Loucy (cell line): ENCODE measurements around the gene GTPBP2.

ENCODE experiments used
- H2AFZ ChIP-seq: fragments of 200-600 bp; sonication (generic); 2 replicates; pipeline ENCODE4 v1.6.0; 2016; ENCODE audit warnings: antibody characterized with exemption, mild to moderate bottlenecking, low read length, moderate library complexity
- H3F3A ChIP-seq: fragments of 200-600 bp; 2 replicates; pipeline ENCODE4 v1.6.0; 2016; ENCODE audit warnings: antibody characterized with exemption, low read depth, mild to moderate bottlenecking
- H3K27me3 ChIP-seq: fragments of 200-600 bp; sonication (generic); 2 replicates; pipeline ENCODE4 v1.6.1; 2014; ENCODE audit warnings: low read length, mild to moderate bottlenecking; ENCODE audit not compliant: insufficient read depth, poor library complexity, severe bottlenecking
- H3K36me3 ChIP-seq: fragments of 200-600 bp; sonication (generic); 2 replicates; pipeline ENCODE4 v1.6.1; 2016; ENCODE audit warnings: low read length; ENCODE audit not compliant: insufficient read depth
- H3K4me1 ChIP-seq: fragments of 200-600 bp; sonication (generic); 2 replicates; pipeline ENCODE4 v1.5.1; 2014; ENCODE audit warnings: low read length, mild to moderate bottlenecking; ENCODE audit not compliant: insufficient read depth, poor library complexity, severe bottlenecking
- H3K4me2 ChIP-seq: fragments of 200-600 bp; sonication (generic); 2 replicates; pipeline ENCODE4 v1.6.0; 2014; ENCODE audit warnings: antibody characterized with exemption, low read length, low read depth, mild to moderate bottlenecking; ENCODE audit not compliant: poor library complexity, severe bottlenecking
- H3K4me3 ChIP-seq: fragments of 200-600 bp; sonication (generic); 2 replicates; pipeline ENCODE4 v1.5.1; 2014; ENCODE audit warnings: low read length, mild to moderate bottlenecking, mixed read lengths; ENCODE audit not compliant: poor library complexity, severe bottlenecking
- H3K79me2 ChIP-seq: fragments of 200-600 bp; sonication (generic); 2 replicates; pipeline ENCODE4 v1.6.1; 2014; ENCODE audit warnings: low read length; ENCODE audit not compliant: insufficient read depth
- H3K9ac ChIP-seq: fragments of 200-600 bp; sonication (generic); 2 replicates; pipeline ENCODE4 v1.6.0; 2014; ENCODE audit warnings: mild to moderate bottlenecking, low read depth, low read length, moderate library complexity; ENCODE audit not compliant: poor library complexity, severe bottlenecking
- H3K9me2 ChIP-seq: fragments of 200-600 bp; sonication (generic); replicated peaks from 2 replicates; pipeline ENCODE4 v1.6.1; 2016; ENCODE audit warnings: low read depth, low read length, mixed read lengths
- H3K9me3 ChIP-seq: fragments of 200-600 bp; sonication (generic); 2 replicates; pipeline ENCODE4 v1.6.1; 2014; ENCODE audit warnings: mild to moderate bottlenecking, antibody characterized with exemption, low read length, low read depth; ENCODE audit not compliant: insufficient read depth
- H4K20me1 ChIP-seq: fragments of 200-600 bp; sonication (generic); 2 replicates; pipeline ENCODE4 v1.6.0; 2014; ENCODE audit warnings: antibody characterized with exemption, low read length, mild to moderate bottlenecking; ENCODE audit not compliant: insufficient read depth, poor library complexity, severe bottlenecking
- EZH2phosphoT487 ChIP-seq: fragments of 200-600 bp; IDR thresholded peaks from 2 replicates; pipeline ENCODE4 v1.6.1; 2018; ENCODE audit warnings: antibody characterized with exemption, mild to moderate bottlenecking, moderate library complexity, borderline replicate concordance
- TF ChIP-seq, protein P1 (sequence below): fragments of 200-600 bp; sonication (generic); conservative IDR thresholded peaks from 2 replicates; pipeline ENCODE4 v1.5.1; 2014; ENCODE audit warnings: mild to moderate bottlenecking, antibody characterized with exemption, low read length

GTPBP2 gene

DNA sequence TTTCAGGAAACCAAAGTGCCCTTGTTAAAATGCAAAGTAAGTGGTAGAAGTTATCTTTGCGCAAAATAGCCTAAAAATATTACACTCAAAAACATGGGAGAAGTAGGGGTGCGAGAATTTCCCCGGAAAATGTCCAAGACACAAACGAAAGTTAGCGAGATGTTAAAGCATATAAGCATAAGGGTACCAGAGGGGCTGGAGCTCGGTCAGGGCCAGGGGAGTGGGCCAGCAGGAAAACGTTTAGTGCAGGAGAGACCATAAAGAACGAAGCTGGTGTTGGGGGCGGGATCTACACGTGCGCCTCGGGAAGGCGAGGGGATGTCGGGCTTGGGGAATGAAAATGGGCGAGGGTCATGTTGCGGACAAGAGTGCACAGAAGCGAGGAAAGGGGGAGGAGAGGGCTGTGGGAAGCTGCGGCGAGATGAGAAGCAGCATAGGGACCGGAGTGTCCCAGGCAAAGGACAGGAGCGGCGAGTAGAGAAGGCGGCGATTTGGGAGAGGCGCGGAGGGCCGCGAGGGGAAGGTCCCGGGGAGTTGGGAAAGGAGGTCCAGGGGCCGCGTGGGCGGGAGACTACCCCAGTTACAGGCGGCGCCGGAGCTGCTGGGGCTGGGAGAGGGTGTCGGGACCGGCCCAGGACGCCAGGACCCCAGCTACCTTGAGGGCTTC lies 53.8 kb downstream of the GTPBP2 start:
- Histone ChIP-seq H3F3A (no peaks in the 10 kb centered on the region), H3K79me2 (peaks cover 75% of the 10 kb centered on the region), H4K20me1 (peaks cover 14% of the 10 kb centered on the region), H3K4me2 (peak overlapping the region; percentile 82), H3K4me3 (peak overlapping the region; percentile 95), H3K9me2 (no peaks in the 10 kb centered on the region), H3K27me3 (no peaks in the 10 kb centered on the region), H2AFZ (peak overlapping the region; percentile 84), H3K4me1 (peaks cover 36% of the 10 kb centered on the region), H3K9me3 (no peaks in the 10 kb centered on the region), H3K9ac (peak overlapping the region; percentile 99), H3K36me3 (peaks cover 25% of the 10 kb centered on the region; the same call in 1 of the 2 replicates)
- TF ChIP-seq, protein P1, sequence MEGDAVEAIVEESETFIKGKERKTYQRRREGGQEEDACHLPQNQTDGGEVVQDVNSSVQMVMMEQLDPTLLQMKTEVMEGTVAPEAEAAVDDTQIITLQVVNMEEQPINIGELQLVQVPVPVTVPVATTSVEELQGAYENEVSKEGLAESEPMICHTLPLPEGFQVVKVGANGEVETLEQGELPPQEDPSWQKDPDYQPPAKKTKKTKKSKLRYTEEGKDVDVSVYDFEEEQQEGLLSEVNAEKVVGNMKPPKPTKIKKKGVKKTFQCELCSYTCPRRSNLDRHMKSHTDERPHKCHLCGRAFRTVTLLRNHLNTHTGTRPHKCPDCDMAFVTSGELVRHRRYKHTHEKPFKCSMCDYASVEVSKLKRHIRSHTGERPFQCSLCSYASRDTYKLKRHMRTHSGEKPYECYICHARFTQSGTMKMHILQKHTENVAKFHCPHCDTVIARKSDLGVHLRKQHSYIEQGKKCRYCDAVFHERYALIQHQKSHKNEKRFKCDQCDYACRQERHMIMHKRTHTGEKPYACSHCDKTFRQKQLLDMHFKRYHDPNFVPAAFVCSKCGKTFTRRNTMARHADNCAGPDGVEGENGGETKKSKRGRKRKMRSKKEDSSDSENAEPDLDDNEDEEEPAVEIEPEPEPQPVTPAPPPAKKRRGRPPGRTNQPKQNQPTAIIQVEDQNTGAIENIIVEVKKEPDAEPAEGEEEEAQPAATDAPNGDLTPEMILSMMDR: no peak
- TF ChIP-seq EZH2phosphoT487: no peak

DNA sequence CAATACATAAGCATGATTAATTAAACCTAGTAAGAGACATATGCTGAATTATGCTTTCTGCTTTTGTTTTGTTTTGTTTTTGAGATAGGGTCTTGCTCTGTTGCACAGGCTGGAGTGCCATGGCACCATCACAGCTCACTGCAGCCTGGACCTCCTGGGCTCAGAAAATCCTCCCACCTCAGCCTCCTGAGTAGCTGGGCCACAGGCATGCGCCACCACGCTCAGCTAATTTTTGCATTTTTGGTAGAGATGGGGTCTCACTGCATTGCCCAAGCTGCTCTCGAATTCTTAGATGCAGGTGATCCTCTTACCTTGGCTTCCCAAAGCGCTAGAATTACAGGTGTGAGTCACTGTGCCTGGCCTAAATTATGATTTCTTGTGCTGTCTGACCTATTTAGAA lies 57.0 kb downstream of the GTPBP2 start:
- H3K79me2 ChIP-seq: peaks cover 53% of the 10 kb centered on the region

DNA sequence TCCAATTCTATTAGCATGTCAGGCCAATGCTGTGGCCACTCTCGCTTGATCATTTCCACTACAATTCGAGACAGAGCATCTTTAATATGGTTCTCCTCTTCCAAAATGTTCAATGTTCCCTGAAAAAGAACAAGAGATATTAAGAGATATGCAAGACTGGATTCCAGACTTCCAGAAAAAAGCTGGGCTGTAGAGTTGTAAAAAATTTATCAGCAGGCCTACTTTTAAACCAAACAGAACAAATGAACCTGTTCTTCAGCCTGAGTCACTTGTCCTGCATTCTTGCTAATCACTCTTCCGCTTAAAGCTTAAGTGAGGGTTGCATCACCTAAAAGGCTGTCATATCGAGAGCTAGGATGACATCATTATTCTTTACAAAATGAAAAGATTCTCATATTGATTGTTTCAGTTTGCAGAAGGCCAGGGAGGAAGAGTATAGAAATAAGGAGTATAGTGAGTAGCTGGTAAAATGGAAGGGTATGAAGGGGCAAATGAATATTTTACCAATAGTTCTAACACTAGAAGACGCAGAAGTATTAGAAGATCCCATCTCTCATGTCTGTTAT lies 58.1 kb downstream of the GTPBP2 start:
- Histone ChIP-seq H3K27me3 (no peaks in the 10 kb centered on the region), H3K9me3 (no peaks in the 10 kb centered on the region), H3K36me3 (peaks cover 51% of the 10 kb centered on the region), H4K20me1 (peaks cover 8% of the 10 kb centered on the region), H3K9me2 (no peaks in the 10 kb centered on the region), H3F3A (no peaks in the 10 kb centered on the region), H3K4me2 (no peak overlapping the region), H2AFZ (no peak overlapping the region), H3K9ac (no peak overlapping the region), H3K4me1 (peaks cover 12% of the 10 kb centered on the region), H3K79me2 (peaks cover 43% of the 10 kb centered on the region), H3K4me3 (no peak overlapping the region)
- no peak for TF ChIP-seq EZH2phosphoT487
- TF ChIP-seq, protein P1: no peak

More for the DNA sequence above, 57.0 kb downstream of the GTPBP2 start:
- Histone ChIP-seq H3K4me2 (no peak overlapping the region), H3K4me1 (peaks cover 12% of the 10 kb centered on the region), H3K9ac (no peak overlapping the region), H3K36me3 (peaks cover 46% of the 10 kb centered on the region), H3F3A (no peaks in the 10 kb centered on the region), H3K9me3 (no peaks in the 10 kb centered on the region), H4K20me1 (peaks cover 8% of the 10 kb centered on the region), H3K27me3 (no peaks in the 10 kb centered on the region), H3K9me2 (no peaks in the 10 kb centered on the region), H2AFZ (no peak overlapping the region), H3K4me3 (no peak overlapping the region)
- TF ChIP-seq, protein P1: no peak
- no peak for TF ChIP-seq EZH2phosphoT487
